ENCODE measurements around the gene RAMP2.

RAMP2 gene

GRCh38 chr17:42795465-42795864 lies 34.4 kb downstream of the RAMP2 start:
- Histone ChIP-seq H3K4me2 (ENCODE audit: low read length, poor library complexity, severe bottlenecking) (no peak overlapping the region), H3K4ac (ENCODE audit: low read depth in 1 of 2, low read length in 2 of 2) (no peak overlapping the region), H3K79me1 (replicated peaks; ENCODE audit: low read length, poor library complexity, severe bottlenecking) (peaks cover 18% of the 10 kb centered on the region)

GRCh38 chr17:42796066-42796758 lies 35.2 kb downstream of the RAMP2 start:
- 99% methylated on average over 18 of the region's 18 CpGs for WGBS
- H3K79me1 ChIP-seq (replicated peaks; ENCODE audit: low read length, poor library complexity, severe bottlenecking), result peaks cover 18% of the 10 kb centered on the region

More at GRCh38 chr17:42795465-42795864, 34.4 kb downstream of the RAMP2 start:
- Histone ChIP-seq H4K8ac (ENCODE audit: low read length) (no peak overlapping the region), H3K18ac (ENCODE audit: low read depth in 1 of 2, low read length in 2 of 2) (no peak overlapping the region), H3K36me3 (ENCODE audit: control insufficient read depth in 1 of 2, insufficient read depth in 2 of 2, low read depth in 1 of 2, low read length in 2 of 2) (peaks cover 15 to 29% of the 10 kb centered on the region in 2 experiments), H2AFZ (ENCODE audit: low read depth, low read length) (no peak overlapping the region), H3K27me3 (ENCODE audit: control insufficient read depth in 1 of 2, insufficient read depth in 1 of 2, low read length in 2 of 2) (no peaks in the 10 kb centered on the region), H3K27ac (ENCODE audit: low read length, poor library complexity, severe bottlenecking) (no peak overlapping the region), H2BK12ac (ENCODE audit: low read length in 2 of 2) (no peak overlapping the region), H3K23ac (ENCODE audit: low read length in 2 of 2) (no peak overlapping the region), H3K4me1 (ENCODE audit: control insufficient read depth, insufficient read depth, low read depth, low read length) (peaks cover 19% of the 10 kb centered on the region), H2BK120ac (ENCODE audit: low read depth, low read length) (no peak overlapping the region), H4K91ac (ENCODE audit: low read length) (no peak overlapping the region), H3K4me3 (ENCODE audit: insufficient read depth in 1 of 2, low read depth in 1 of 2, low read length in 2 of 2) (no peak overlapping the region), H3K9me3 (ENCODE audit: control insufficient read depth, low read length) (no peaks in the 10 kb centered on the region), H3K14ac (ENCODE audit: low read length in 2 of 2) (no peak overlapping the region), H2BK5ac (ENCODE audit: low read depth, low read length, poor library complexity, severe bottlenecking) (no peak overlapping the region), H2AK5ac (ENCODE audit: low read length, severe bottlenecking) (no peak overlapping the region), H3K9ac (ENCODE audit: low read length) (no peak overlapping the region), H2BK15ac (ENCODE audit: low read depth, poor library complexity, severe bottlenecking) (no peak overlapping the region)
- WGBS, result 96% methylated on average over 10 of the region's 10 CpGs
- DNase-seq, result no peak

GRCh38 chr17:42797067-42798007 lies 36.3 kb downstream of the RAMP2 start:
- H2AFZ ChIP-seq (ENCODE audit: low read depth, low read length), result no peak overlapping the region
- no peak overlapping the region for H3K23ac ChIP-seq (ENCODE audit: low read length in 2 of 2)
- no peaks in the 10 kb centered on the region for H3K9me3 ChIP-seq (ENCODE audit: control insufficient read depth, low read length)
- no peak overlapping the region for H2BK120ac ChIP-seq (ENCODE audit: low read depth, low read length)
- no peak overlapping the region for H3K18ac ChIP-seq (ENCODE audit: low read depth in 1 of 2, low read length in 2 of 2)
- H3K27me3 ChIP-seq (ENCODE audit: control insufficient read depth in 1 of 2, insufficient read depth in 1 of 2, low read length in 2 of 2), result no peaks in the 10 kb centered on the region
- peak overlapping the region; percentile 19 for H4K8ac ChIP-seq (ENCODE audit: low read length)
- peak overlapping the region; percentile 31 to 99 for H3K4me3 ChIP-seq (ENCODE audit: insufficient read depth in 1 of 2, low read depth in 1 of 2, low read length in 2 of 2)
- no peak overlapping the region for H3K14ac ChIP-seq (ENCODE audit: low read length in 2 of 2)
- no peak overlapping the region for H3K27ac ChIP-seq (ENCODE audit: low read length, poor library complexity, severe bottlenecking)
- H3K9ac ChIP-seq (ENCODE audit: low read length), result peak overlapping the region; percentile 96
- peak overlapping the region in 1 of 2 experiments; percentile 77 for H3K4ac ChIP-seq (ENCODE audit: low read depth in 1 of 2, low read length in 2 of 2)
- H2BK5ac ChIP-seq (ENCODE audit: low read depth, low read length, poor library complexity, severe bottlenecking), result no peak overlapping the region
- peaks cover 15 to 24% of the 10 kb centered on the region in 2 experiments for H3K36me3 ChIP-seq (ENCODE audit: control insufficient read depth in 1 of 2, insufficient read depth in 2 of 2, low read depth in 1 of 2, low read length in 2 of 2)
- peak overlapping the region; percentile 81 for H3K4me2 ChIP-seq (ENCODE audit: low read length, poor library complexity, severe bottlenecking)
- no peak for DNase-seq
- peaks cover 18% of the 10 kb centered on the region for H3K79me1 ChIP-seq (replicated peaks; ENCODE audit: low read length, poor library complexity, severe bottlenecking)
- H3K4me1 ChIP-seq (ENCODE audit: control insufficient read depth, insufficient read depth, low read depth, low read length), result peaks cover 19% of the 10 kb centered on the region
- 94% methylated on average over 10 of the region's 10 CpGs for WGBS
- H2BK12ac ChIP-seq (ENCODE audit: low read length in 2 of 2), result no peak overlapping the region
- H2BK15ac ChIP-seq (ENCODE audit: low read depth, poor library complexity, severe bottlenecking), result no peak overlapping the region
- H4K91ac ChIP-seq (ENCODE audit: low read length), result no peak overlapping the region
- H2AK5ac ChIP-seq (ENCODE audit: low read length, severe bottlenecking), result no peak overlapping the region

More at GRCh38 chr17:42796066-42796758, 35.2 kb downstream of the RAMP2 start:
- Histone ChIP-seq H2BK5ac (ENCODE audit: low read depth, low read length, poor library complexity, severe bottlenecking) (no peak overlapping the region), H3K9ac (ENCODE audit: low read length) (no peak overlapping the region), H2BK12ac (ENCODE audit: low read length in 2 of 2) (no peak overlapping the region), H3K14ac (ENCODE audit: low read length in 2 of 2) (no peak overlapping the region), H3K4me3 (ENCODE audit: insufficient read depth in 1 of 2, low read depth in 1 of 2, low read length in 2 of 2) (no peak overlapping the region), H3K4me2 (ENCODE audit: low read length, poor library complexity, severe bottlenecking) (no peak overlapping the region), H3K27me3 (ENCODE audit: control insufficient read depth in 1 of 2, insufficient read depth in 1 of 2, low read length in 2 of 2) (no peaks in the 10 kb centered on the region), H4K8ac (ENCODE audit: low read length) (no peak overlapping the region), H3K4ac (ENCODE audit: low read depth in 1 of 2, low read length in 2 of 2) (no peak overlapping the region), H2AFZ (ENCODE audit: low read depth, low read length) (no peak overlapping the region), H2AK5ac (ENCODE audit: low read length, severe bottlenecking) (no peak overlapping the region), H3K23ac (ENCODE audit: low read length in 2 of 2) (no peak overlapping the region), H3K36me3 (ENCODE audit: control insufficient read depth in 1 of 2, insufficient read depth in 2 of 2, low read depth in 1 of 2, low read length in 2 of 2) (peaks cover 15 to 24% of the 10 kb centered on the region in 2 experiments), H3K18ac (ENCODE audit: low read depth in 1 of 2, low read length in 2 of 2) (no peak overlapping the region), H3K4me1 (ENCODE audit: control insufficient read depth, insufficient read depth, low read depth, low read length) (peaks cover 19% of the 10 kb centered on the region), H3K9me3 (ENCODE audit: control insufficient read depth, low read length) (no peaks in the 10 kb centered on the region), H2BK120ac (ENCODE audit: low read depth, low read length) (no peak overlapping the region), H4K91ac (ENCODE audit: low read length) (no peak overlapping the region), H3K27ac (ENCODE audit: low read length, poor library complexity, severe bottlenecking) (no peak overlapping the region), H2BK15ac (ENCODE audit: low read depth, poor library complexity, severe bottlenecking) (no peak overlapping the region)
- DNase-seq, result no peak

- 59% methylated on average over 7 of the region's 10 CpGs for WGBS
Observed at GRCh38 chr17:42798011-42798382, 37.0 kb downstream of the RAMP2 start.

More at GRCh38 chr17:42798011-42798382, 37.0 kb downstream of the RAMP2 start:
- no peak overlapping the region for H2AFZ ChIP-seq (ENCODE audit: low read depth, low read length)
- H2BK5ac ChIP-seq (ENCODE audit: low read depth, low read length, poor library complexity, severe bottlenecking), result no peak overlapping the region
- no peak overlapping the region for H3K23ac ChIP-seq (ENCODE audit: low read length in 2 of 2)
- H3K79me1 ChIP-seq (replicated peaks; ENCODE audit: low read length, poor library complexity, severe bottlenecking), result peaks cover 18% of the 10 kb centered on the region
- peak overlapping the region; percentile 19 for H4K8ac ChIP-seq (ENCODE audit: low read length)
- H3K9ac ChIP-seq (ENCODE audit: low read length), result peak overlapping the region; percentile 96
- peak overlapping the region in 1 of 2 experiments; percentile 77 for H3K4ac ChIP-seq (ENCODE audit: low read depth in 1 of 2, low read length in 2 of 2)
- no peak overlapping the region for H2AK5ac ChIP-seq (ENCODE audit: low read length, severe bottlenecking)
- no peaks in the 10 kb centered on the region for H3K9me3 ChIP-seq (ENCODE audit: control insufficient read depth, low read length)
- H3K4me3 ChIP-seq (ENCODE audit: insufficient read depth in 1 of 2, low read depth in 1 of 2, low read length in 2 of 2), result peak overlapping the region; percentile 96 to 99
- no peak overlapping the region for H2BK15ac ChIP-seq (ENCODE audit: low read depth, poor library complexity, severe bottlenecking)
- H3K27me3 ChIP-seq (ENCODE audit: control insufficient read depth in 1 of 2, insufficient read depth in 1 of 2, low read length in 2 of 2), result no peaks in the 10 kb centered on the region
- no peak overlapping the region for H2BK120ac ChIP-seq (ENCODE audit: low read depth, low read length)
- no peak overlapping the region for H3K27ac ChIP-seq (ENCODE audit: low read length, poor library complexity, severe bottlenecking)
- peak overlapping the region; percentile 81 for H3K4me2 ChIP-seq (ENCODE audit: low read length, poor library complexity, severe bottlenecking)
- H3K14ac ChIP-seq (ENCODE audit: low read length in 2 of 2), result no peak overlapping the region
- peaks cover 19% of the 10 kb centered on the region for H3K4me1 ChIP-seq (ENCODE audit: control insufficient read depth, insufficient read depth, low read depth, low read length)
- DNase-seq, result no peak
- peaks cover 15 to 24% of the 10 kb centered on the region in 2 experiments for H3K36me3 ChIP-seq (ENCODE audit: control insufficient read depth in 1 of 2, insufficient read depth in 2 of 2, low read depth in 1 of 2, low read length in 2 of 2)
- no peak overlapping the region for H4K91ac ChIP-seq (ENCODE audit: low read length)
- H3K18ac ChIP-seq (ENCODE audit: low read depth in 1 of 2, low read length in 2 of 2), result peak overlapping the region in 1 of 2 experiments; percentile 98
- no peak overlapping the region for H2BK12ac ChIP-seq (ENCODE audit: low read length in 2 of 2)
